Peyer's patch (tissue), 4 donors: Measurements from ENCODE around the gene FERMT2.

Experiments used
- CTCF ChIP-seq, 6 experiments: fragments of 450-650 bp in 4 of 6; fragments of 200-600 bp in 2 of 6; sonication (generic) in 1 of 6; IDR thresholded peaks; one replicate each; pipeline ENCODE4 v1.5.1; 2017 to 2019; ENCODE audit warnings: antibody characterized with exemption in 6 of 6, mild to moderate bottlenecking in 3 of 6, moderate library complexity in 1 of 6
- POLR2A ChIP-seq, 2 donors: fragments of 450-650 bp; IDR thresholded peaks; one replicate each; pipeline ENCODE4 v1.5.1; 2017; ENCODE audit warnings: antibody characterized with exemption in 2 of 2, mild to moderate bottlenecking in 2 of 2, moderate library complexity in 2 of 2

GRCh38 chr14:52937869-52938268, 13.0 kb downstream of the FERMT2 start:
- TF ChIP-seq CTCF (IDR thresholded peaks at IDR 0.05) (no peak), POLR2A (IDR thresholded peaks at IDR 0.05) (no peak)
